Stimulated activated CD4-positive, alpha-beta T cell treated with anti-CD3 and anti-CD28 coated beads, Interleukin-4, amount 100 ng/mL, for 1 hour (primary cell): Measurements from ENCODE around the gene TMEM238.

Experiments
- DNase-seq: peaks from one replicate; pipeline ENCODE4 v3.0.0-alpha.2; 2020

Gene TMEM238

DNA sequence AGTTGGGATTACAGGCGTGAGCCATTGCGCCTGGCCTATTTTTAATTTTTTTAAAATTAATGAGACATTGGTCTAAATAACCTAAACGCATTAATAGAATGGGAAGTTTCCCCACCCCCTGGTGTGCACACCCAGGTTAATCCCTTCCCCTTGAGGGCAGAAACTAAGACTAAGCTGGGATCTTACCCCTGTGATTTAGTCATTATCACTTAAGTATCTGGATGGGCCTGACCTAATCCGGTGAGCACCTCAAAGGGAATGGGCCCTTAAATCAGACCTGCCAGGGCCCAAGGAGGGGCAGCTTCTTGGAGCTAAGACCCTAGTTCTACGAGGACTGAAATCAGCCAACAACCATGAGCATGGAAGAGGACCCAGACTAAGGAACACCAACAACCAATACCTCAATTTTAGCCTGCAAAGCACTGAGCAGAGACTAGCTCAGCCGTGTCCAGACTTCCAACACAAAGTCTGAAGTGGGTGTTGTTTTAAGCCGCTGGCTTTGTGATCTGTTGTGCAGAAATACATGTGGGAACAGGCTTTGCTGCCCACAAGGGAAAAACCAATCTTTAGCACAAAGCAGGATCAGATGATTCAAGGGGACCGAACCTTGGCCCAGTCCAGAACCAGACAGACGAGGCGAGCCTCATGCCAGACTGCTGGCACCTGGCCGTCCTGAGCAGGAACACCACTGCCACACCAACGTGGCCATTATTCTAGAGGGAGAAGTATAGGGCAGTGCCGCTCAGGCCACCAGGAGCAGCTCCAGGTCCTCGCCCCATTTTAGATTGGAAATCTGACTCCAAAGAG lies 16.4 kb upstream of the TMEM238 start:
- no peak for DNase-seq

DNA sequence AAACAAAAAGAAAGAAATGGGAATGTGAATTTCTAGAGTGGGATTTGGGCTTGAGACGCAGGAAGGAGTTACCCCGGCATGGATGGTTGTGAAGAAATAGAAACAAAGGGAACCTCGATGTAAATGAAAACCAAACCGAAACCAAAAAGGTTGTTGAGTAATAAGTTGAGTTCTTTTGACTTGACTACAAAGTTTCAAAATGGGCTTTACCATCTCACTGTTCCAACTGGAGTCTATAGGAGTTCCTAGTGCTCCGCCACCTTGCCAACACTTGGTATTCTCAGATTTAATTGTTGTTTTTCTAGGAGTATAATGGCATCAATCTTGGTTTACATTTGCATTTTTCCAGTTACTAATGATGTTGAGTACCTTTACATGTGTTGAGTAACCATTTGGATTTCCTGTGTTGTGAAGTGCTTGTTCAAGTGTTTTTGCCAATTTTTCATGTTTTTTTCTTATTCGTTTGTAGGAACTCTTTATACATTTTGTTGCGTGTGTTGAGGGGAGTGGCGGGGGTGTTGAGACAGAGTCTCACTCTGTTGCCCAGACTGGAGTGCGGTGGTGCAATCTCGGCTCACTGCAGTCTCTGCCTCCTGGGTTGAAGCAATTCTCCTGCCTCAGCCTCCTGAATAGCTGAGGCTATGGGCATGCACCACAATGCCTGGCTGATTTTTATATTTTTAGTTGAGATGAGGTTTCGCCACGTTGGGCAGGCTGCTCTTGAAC lies 14.3 kb upstream of the TMEM238 start:
- no peak for DNase-seq

DNA sequence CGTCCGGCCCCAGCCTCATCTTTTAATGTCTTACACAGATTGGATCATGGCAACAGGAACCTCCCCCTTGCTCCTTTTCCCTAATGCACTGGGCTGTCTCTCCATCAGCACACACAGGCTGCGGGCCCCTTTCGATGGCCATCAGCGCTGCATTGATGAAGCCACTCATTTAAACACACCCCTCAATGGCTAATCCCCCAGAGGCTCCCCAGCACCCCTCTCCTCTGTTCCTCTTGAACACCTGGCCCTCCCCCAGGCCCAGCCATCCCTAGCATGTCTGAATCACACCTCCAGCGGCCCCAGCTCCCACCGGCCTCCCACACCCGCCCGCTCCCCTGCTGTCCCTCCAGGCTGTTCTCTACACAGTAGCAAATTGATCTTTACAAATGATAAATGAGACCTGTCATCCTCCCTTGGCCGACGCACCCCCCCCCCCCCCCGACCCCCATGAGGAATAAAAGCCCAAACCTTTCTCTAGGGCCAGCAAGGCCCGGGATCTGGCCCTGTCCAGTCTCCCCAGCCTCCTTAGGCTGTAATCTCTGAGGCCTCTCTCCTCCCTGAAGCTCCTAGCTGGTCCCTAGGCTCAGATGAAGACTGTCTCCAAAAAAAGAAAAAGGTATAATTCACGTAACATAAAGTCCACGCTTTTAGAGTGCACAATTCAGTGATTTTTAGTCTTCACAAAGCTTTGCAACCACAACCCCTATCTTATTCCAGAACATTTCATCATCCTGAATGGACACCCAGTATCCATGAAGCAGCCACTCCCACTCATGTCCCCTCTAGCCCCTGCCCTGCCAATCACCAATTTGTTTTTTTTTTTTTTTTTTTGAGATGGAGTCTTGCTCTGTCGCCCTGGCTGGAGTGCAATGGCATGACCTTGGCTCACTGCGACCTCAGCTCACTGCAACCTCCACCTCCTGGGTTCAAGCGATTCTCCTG lies 9.0 kb upstream of the TMEM238 start:
- no peak for DNase-seq

DNA sequence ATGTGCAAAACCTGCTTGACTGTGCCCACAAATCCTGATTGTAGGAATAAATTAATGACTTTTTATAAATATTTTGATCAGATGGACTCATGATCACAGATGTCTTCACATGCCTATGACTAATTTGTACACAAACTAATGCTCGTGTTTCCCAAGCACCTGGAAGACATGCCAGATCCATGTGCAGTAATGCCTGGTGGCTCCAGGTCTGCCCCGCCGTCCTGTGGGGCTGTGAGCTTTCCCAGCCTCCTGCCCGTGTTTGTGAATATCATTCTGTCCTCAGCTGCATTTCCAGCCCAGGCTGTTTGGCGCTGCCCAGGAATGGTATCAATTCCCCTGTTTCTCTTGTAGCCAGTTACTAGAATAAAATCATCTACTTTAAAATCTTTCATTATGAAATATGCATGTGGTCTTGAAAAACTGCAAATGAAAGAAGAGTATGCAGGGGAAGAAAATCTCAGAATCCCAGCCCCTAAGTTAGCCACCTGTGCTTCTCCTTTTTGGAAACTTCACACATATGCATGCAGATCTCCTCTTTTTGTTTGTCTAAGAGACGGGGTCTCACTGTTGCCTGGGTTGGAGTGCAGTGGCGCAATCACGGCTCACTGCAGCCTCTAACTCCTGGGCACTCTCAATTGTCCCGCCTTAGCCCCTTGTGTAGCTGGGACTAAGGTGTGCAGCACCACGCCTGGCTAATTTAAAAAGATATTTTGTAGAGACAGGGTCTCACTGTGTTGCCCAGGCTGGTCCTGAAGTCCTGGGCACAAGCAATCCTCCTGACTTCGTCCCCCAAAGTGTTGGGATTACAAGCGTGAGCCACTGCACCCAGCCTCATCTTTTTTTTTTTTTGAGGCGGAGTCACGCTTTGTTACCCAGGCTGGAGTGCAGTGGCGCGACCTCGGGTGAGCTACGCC lies 7.9 kb upstream of the TMEM238 start:
- no peak for DNase-seq

DNA sequence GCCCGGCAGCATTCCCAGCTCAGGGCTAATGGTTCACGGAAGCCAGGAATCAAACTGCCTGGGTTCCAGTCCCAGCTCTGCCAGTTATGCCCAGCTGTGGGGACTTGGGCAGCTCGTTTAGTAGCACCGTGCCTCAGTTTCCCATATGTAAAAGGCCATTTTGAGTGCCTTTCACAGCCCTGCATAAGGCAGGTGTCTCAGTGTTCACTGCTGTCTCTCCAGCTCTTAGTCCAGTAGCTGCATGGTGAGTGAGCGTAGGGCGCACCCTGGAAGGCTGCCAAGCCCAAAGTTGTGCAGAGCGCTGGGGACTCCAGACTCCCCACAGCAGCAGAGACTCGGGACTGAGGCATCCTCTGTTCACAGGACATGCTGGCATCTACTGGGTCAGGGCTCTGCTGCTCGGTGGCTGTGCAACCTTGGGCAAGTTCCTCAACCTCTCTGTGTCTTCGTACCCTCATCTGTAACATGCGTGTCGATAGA lies 7.1 kb upstream of the TMEM238 start:
- no peak for DNase-seq

DNA sequence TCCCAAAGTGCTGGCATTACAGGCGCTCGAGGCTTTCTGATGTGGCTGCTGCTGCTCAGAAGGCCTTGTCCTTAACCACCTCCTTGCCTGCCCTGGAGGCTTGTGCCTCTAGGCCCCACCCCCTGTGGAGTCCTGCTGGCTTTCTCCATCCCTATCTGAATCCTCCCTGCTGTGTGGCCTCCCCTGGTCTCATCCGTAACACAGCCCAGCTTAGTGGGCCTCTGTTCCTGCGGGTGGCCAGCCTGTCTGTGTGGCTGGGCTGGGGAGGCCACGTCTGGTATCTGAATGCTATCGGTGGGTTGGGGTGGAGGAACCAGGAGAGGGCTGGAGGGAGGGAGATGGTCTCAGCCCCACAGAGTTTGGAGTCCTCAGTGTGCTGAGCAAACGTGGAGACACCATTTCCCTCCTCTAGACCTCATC lies 6.4 kb upstream of the TMEM238 start:
- DNase-seq, result peak; percentile 19

DNA sequence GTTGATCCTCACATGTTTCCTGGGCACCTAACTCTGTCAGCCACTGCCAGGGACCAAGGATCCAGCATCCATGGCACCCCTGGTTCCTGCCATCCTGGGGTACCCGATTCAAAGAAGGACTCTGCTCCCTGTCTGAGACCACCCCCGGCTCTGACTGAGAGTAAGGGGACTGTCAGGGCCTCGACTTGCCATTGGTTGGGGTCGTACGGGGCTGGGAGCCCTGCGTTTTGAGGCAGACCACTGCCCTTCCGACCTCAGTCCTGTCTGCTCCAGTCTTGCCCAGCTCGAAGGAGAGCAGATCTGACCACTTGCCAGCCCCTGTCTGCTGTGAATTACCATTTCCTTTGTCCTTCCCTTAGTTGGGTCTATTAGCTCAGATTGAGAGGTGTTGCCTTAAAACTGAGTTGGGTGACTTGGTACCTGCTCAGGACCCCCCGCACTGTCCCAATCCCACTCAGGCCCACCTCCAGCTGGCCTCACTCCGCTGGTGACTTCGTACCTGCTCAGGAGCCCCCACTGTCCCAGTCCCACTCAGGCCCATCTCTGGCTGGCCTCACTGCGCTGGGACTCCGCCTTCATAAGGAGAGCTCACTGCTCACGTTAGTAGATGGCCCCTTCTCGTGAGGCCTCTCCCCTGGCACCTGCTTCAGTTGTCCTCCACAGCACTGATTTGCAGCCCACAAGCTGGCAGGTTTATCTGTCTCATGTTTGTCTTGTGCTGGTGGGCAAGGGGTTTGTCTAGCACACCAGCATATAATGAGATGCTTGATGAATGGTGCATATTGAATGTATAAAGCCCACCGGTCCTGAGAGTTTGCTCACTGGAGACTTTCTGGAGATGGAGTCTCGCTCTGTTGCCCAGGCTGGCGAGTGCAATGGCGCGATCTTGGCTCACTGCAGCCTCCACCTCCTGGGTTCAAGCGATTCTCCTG lies 5.6 kb upstream of the TMEM238 start:
- DNase-seq, result no peak

DNA sequence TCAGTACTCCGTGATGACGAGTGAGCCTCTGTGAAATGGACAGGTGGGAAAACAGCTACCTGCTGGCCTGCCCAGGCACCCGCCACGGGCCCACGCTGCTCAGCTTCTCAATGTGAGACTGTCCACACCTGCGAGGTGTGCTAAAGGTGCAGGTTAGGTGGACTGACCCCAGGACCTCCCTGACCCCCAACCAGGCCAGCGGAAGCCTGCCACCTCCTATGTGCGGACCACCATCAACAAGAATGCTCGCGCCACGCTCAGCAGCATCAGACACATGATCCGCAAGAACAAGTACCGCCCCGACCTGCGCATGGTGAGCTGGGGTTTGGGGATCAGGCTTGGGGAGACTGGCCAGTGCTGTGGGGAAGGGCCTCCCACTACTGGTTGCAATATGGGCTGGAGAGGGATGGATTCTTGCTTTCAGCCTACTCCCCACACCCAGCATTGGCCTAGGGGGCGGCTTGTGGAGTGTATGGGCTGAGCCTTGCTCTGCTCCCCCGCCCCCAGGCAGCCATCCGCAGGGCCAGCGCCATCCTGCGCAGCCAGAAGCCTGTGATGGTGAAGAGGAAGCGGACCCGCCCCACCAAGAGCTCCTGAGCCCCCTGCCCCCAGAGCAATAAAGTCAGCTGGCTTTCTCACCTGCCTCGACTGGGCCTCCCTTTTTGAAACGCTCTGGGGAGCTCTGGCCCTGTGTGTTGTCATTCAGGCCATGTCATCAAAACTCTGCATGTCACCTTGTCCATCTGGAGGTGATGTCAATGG lies 3.8 kb upstream of the TMEM238 start:
- no peak for DNase-seq

DNA sequence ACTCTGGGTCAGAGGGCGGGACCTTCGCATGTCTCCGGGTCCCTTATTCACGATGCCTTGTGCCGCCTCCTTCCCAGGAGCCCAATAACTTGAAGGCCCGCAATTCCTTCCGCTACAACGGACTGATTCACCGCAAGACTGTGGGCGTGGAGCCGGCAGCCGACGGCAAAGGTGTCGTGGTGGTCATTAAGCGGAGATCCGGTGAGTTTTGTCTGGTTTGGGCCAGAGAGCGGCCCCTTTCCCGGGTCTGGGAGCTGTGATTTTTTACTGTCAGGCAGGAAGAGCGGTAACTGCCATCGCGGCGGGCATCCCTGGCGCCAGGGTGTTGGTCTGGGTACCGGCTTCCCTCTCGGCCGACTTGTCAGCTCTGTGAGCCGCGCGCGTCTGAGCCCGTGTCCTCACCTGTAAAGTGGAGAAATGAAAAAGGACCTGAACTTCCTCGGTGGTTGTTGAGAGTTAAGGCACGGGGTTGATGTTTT lies 2.4 kb upstream of the TMEM238 start:
- peak; percentile 31 for DNase-seq

DNA sequence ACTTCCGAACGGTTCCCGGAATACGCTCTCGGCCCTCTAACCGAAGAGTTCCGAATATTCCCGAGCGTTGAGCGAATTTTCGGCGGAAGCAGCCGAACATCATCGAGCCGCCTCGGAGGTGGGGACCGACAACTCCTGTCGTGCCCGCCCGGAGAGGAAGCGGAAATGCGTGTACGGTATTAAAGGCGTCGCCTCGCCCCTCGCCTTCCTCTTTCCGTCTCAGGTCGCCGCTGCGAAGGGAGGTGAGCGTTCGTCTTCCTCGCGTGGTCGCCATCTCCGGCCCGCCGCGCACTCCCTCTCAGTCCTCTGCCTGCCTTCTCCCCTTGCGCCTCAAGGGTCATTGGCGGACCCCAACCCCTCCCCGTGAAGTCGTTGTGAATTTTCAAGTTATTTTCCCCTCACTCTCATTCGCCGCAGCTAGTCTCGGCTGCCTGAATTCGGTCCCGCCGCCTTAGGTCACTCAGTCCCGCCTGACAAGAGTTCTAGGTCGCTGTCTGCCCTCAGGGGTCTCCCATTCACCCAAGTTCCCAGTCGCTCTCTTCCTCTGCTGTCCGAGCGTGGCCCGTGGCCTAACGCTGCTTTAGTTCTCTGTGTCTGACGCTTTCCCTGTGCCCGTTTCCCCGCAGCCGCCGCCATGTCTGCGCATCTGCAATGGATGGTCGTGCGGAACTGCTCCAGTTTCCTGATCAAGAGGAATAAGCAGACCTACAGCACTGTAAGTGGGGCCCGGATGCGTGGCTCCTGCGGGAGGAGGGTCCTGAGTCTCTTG lies 1.8 kb upstream of the TMEM238 start, which contains the start of gene RPL28:
Gene RPL28, plus strand, starts transcription at position 209 of the 769 bp plus-strand sequence. Its CDS starts 426 bp downstream, at position 635.
- DNase-seq, result peak; percentile 97

DNA sequence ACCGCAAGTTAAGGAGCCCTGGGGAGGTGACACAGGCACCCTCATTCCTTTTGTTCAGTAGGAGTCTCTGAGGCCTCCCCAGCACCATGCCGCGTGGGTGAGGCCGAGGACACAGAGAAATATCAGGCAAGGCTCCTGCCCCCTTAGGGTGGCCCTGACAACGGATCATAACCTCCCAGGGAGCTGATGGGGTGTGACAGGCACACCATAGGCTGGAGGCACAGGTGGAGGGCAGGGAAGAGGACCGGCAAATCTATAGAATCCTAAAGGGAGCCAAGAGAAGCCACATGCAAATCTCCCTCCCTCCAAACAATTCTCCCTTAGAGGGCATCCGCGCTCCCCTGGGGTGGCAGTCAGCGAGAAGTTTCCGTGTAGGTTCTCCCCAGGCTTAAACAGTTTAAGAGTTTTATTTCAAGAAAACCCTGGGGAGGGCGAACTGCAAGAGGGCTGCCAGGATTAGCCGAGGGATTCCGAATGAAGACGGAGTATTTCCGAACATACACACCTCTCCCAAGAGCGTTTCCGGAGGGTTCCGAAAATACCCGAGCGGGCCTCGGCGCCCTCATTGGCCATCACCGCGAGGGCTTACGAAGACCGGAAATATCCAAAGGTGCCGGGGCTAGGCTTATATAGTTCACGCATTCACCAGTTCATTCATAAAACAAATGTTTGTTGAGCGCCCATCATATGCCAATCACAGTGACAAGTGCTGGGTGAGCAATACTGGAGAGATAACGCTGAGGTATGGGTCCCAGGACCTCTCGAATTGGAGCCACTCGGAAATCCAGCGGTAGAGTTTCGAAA lies 1.0 kb upstream of the TMEM238 start:
- DNase-seq, result peak; percentile 98

DNA sequence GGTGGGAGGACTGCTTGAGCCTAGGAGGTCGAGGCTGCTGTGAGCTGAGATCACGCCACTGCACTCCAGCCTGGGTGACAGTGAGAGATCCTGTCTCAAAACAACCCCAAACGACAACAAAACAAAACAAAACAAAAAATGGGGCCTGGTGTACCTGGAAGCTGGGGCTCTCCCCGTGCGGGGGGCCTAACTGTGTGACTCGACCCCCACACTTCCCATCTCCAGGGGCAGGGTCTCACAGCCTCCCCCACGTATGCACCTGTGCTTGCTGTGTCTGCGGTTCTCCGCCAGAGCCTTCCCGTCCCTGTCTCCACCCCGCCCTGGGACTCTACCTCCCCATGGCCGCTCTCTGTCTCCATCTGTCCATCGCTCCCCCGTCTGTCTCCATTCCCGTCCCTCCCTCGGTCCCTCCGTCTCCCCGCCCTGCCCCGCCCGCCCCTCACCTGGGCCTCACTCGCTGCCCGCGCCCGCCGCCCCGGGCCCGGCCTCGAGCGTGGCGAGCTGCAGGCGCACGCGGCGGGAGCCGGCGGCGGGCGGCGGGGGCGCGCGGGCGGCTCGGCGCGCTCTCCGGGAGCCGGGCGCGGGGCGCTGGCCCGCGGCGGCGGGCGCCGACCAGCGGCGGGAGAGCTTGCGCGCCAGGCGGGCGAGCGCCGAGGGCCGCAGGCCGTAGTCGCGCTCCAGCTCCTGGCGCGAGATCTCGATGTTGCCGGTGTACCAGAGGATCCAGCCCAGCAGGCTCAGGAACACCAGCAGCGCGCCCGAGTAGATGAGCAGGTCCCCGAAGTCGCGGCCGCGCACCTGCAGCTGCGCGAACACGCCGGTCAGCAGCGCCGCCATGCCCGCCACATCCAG lies 587 bp downstream of the TMEM238 start:
- DNase-seq, result peak; percentile 58

DNA sequence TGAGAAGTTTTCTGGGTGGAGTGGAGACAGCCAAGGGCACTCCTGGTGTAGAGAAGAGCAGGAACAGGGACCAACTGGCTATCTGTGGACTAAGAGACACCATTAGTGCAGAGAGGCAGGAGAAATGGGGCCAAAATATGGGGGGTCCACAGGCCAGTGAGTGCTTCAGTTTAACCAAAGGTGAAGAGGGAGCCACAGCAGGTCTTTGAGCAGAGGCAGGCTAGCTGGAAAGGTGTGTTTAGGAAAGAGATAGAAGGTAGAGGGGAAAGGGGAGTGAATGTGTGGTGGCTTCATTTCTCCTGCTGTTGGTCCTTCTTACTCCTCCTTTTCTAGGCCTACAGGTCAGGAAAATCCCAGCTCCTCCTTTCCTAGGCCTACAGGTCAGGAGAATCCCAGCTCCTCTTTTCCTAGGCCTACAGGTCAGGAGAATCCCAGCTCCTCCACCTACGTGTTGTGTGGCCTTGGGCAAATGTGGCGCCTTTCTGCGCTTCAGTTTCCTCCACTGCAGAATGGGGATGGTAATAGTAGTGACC lies 1.5 kb downstream of the TMEM238 start:
- DNase-seq, result no peak

DNA sequence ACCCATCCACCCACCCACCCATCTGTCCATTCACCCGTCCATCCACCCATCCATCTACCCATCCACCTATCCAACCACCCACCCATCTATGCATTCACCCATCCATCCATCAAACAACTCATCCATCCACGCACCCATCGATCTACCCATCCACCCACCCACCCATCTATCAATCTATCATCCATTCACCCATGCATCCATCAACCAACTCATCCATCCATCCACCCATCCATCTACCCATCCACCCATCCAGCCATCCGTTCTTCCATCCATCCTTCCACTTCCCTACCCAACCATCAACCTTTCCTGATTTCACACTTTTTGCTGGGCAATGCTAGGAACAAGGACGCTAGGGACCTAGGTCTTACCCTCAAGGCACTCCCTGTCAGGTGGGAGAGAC lies 2.1 kb downstream of the TMEM238 start:
- DNase-seq, result no peak

DNA sequence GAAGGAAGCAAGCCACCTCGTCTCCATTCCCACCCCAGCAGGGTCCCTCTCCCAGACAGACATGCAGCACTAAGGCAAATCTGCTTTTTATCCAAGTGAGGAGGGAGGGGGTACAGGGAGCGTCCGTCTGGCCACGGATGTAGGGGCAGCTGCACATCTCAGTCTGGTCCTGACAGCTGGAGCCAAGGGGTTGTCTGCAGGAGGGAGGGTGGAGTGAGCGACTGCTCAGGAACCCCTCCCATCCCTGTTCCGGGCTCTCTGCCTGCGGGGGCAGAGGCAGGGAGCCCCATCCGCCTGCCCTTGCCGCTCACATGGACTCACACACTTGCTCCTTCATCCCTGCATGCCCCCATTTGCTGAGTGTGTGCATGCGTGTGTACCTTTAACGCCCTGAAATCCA lies 4.9 kb downstream of the TMEM238 start:
- no peak for DNase-seq

DNA sequence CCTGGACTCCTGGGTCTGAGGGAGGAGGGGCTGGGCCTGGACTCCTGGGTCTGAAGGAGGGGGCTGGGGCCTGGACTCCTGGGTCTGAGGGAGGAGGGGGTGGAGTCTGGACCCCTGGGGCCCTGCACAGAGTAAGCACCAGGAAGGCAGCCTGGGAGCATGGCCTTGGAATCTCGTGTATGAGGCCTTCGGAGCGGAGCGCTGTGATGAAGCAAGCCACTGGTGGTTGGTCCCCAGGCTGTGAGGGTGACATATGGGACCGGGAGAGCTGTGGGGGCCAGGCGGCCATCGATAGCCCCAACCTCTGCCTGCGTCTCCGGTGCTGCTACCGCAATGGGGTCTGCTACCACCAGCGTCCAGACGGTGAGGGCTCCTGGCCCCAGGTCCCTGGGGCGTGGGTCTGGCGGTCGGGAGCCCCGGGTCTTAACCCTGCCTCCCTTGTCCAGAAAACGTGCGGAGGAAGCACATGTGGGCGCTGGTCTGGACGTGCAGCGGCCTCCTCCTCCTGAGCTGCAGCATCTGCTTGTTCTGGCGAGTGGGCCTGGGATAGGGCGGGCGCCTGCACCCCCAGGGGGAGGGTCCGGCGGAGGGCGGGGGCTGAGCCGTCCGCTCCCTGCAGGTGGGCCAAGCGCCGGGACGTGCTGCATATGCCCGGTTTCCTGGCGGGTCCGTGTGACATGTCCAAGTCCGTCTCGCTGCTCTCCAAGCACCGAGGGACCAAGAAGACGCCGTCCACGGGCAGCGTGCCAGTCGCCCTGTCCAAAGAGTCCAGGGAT lies 6.5 kb downstream of the TMEM238 start:
- no peak for DNase-seq
